Sigmoid colon (tissue), 7 donors: ENCODE results near the gene SLC12A8. TPM values are rescaled to one million over a fixed set of nuclear protein-coding genes. Genes with fewer than 3 reads are reported as not detected.

Source experiments
- DNase-seq: peaks from one replicate; pipeline ENCODE4 v3.0.0-alpha.2; 2019
- H3K27ac ChIP-seq, 4 donors: fragments of 200-600 bp; sonication (generic); one replicate each; pipeline ENCODE4 v1.5.1; 2016 to 2019; ENCODE audit warnings: mild to moderate bottlenecking in 1 of 4
- H3K27me3 ChIP-seq, 3 donors: fragments of 200-600 bp; sonication (generic); one replicate each; pipeline ENCODE4 v1.5.1; 2019; ENCODE audit warnings: mild to moderate bottlenecking in 1 of 3
- H3K36me3 ChIP-seq, 4 donors: fragments of 200-600 bp; sonication (generic); one replicate each; pipeline ENCODE4 v1.5.1; 2016 to 2019
- H3K4me1 ChIP-seq, 4 donors: fragments of 200-600 bp; sonication (generic); one replicate each; pipeline ENCODE4 v1.5.1; 2017 to 2019
- H3K4me3 ChIP-seq, 4 donors: fragments of 200-600 bp; sonication (generic); one replicate each; pipeline ENCODE4 v1.5.1; 2017 to 2019; ENCODE audit warnings: mild to moderate bottlenecking in 2 of 4, moderate library complexity in 1 of 4
- H3K9me3 ChIP-seq, 4 donors: fragments of 200-600 bp in 3 of 4; sonication (generic) in 3 of 4; one replicate each; pipeline versions ENCODE4 v1.5.1 to v1.6.1; 2013 to 2019
- CTCF ChIP-seq, 4 experiments: fragments of 450-650 bp in 3 of 4; fragments of 200-600 bp in 1 of 4; IDR thresholded peaks; one replicate each; pipeline ENCODE4 v1.5.1; 2016 to 2019; ENCODE audit warnings: antibody characterized with exemption in 4 of 4, mild to moderate bottlenecking in 3 of 4, moderate library complexity in 2 of 4
- EP300 ChIP-seq, 4 donors: sonication (generic); formaldehyde crosslinking; IDR thresholded peaks; one replicate each; pipeline ENCODE4 v1.6.1; 2017; ENCODE audit warnings: antibody characterized with exemption in 4 of 4
- POLR2A ChIP-seq, 2 donors: fragments of 450-650 bp; IDR thresholded peaks; one replicate each; pipeline ENCODE4 v1.6.1; 2016; ENCODE audit warnings: antibody characterized with exemption in 2 of 2, mild to moderate bottlenecking in 2 of 2, moderate library complexity in 2 of 2
- POLR2AphosphoS5 ChIP-seq, 4 donors: sonication (generic); formaldehyde crosslinking; IDR thresholded peaks; one replicate each; pipeline ENCODE4 v1.6.1; 2017; ENCODE audit warnings: antibody characterized with exemption in 4 of 4
- WGBS, 2 donors: extraction: QIAGEN DNeasy Blood & Tissue Kit; methylation state at CpG; one replicate each; pipeline ENCODE4 v1.1.7; 2013; 5-methylcytosine and 5-hydroxymethylcytosine counted together
- intact Hi-C: fragments of 100-400 bp; cut with DNase I; formaldehyde crosslinking; loops from one replicate; pipeline ENCODE4 v1.15.1; 2023
- polyA plus RNA-seq, 3 donors: library from polyadenylated mRNA; stranded (reverse); fragments of 200-250 nt; gene quantifications; one replicate each; pipeline ENCODE4 v1.2.3, GENCODE V29; 2013
- total RNA-seq, 4 donors: library from RNA; depleted of rRNA; stranded (reverse); fragments of >200 nt; gene quantifications; one replicate each; pipeline ENCODE4 v1.1.0, GENCODE V29; 2016
- donor health status: healthy with polysubstance abuse.
- donor health status: Bipolar disorder and iron deficiency.
- donor health status: healthy.

SLC12A8 gene
- total and polyA plus RNA-seq, 7 donors = 0.33 to 6.3 (median 1.7) TPM; not detected in 3

- Histone ChIP-seq H3K9me3 (no peaks in the 10 kb centered on the region), H3K4me3 (no peak overlapping the region), H3K4me1 (no peaks in the 10 kb centered on the region), H3K27ac (no peak overlapping the region), H3K36me3 (no peaks in the 10 kb centered on the region), H3K27me3 (no peaks in the 10 kb centered on the region)
- TF ChIP-seq POLR2A (IDR thresholded peaks at IDR 0.05) = no peak
- no peak for TF ChIP-seq EP300 (IDR thresholded peaks at IDR 0.05)
- TF ChIP-seq CTCF (IDR thresholded peaks at IDR 0.05) = no peak
- no peak for TF ChIP-seq POLR2AphosphoS5 (IDR thresholded peaks at IDR 0.05)
- intact Hi-C loops = no loop called here
- 78 to 92% methylated on average over 1 of the region's 1 CpG for WGBS, 2 donors
- no peak for DNase-seq
These were observed 136.1 kb downstream of the SLC12A8 start for GRCh38 chr3:125076464-125076863.

- Histone ChIP-seq H3K36me3 (no peaks in the 10 kb centered on the region), H3K9me3 (no peaks in the 10 kb centered on the region), H3K4me1 (no peaks in the 10 kb centered on the region), H3K27ac (no peak overlapping the region), H3K27me3 (no peaks in the 10 kb centered on the region), H3K4me3 (no peak overlapping the region)
- 66 to 68% methylated on average over 3 of the region's 3 CpGs for WGBS, 2 donors
- DNase-seq = no peak
- TF ChIP-seq CTCF (IDR thresholded peaks at IDR 0.05) = no peak
- intact Hi-C loops = no loop called here
These were observed 136.8 kb downstream of the SLC12A8 start for GRCh38 chr3:125075738-125076137.

DNA sequence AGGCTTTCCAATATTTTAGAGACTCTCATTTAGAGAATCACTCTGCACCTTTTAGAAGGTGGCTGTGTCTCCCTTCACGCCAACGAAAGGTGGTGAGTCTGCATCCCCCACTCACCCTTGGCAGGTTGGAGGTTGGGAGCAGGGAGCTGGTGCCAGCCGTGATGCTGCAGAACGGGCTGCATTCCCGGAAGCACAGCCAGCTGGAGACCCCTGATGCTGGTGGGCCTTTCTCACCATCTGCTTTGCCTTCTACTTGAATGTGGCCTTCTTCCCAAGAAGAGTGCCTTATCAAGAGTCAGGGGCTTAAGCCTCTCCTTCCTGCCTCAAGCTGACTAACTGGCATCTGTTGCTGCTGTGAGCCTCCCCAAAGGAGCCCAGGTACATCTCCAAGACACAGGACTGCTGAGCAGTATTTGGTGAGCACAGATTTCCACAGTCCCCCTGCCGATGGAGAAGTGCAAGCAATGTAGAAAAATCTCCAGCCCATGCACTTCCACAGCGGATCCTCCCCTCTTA lies 139.1 kb downstream of the SLC12A8 start:
- no peaks in the 10 kb centered on the region for H3K36me3 ChIP-seq
- no peak for DNase-seq
- no peak overlapping the region for H3K4me3 ChIP-seq
- 92 to 96% methylated on average over 7 of the region's 7 CpGs for WGBS, 2 donors
- no peaks in the 10 kb centered on the region for H3K27me3 ChIP-seq
- no peak for TF ChIP-seq POLR2A (IDR thresholded peaks at IDR 0.05)
- no peak for TF ChIP-seq POLR2AphosphoS5 (IDR thresholded peaks at IDR 0.05)
- no peak for TF ChIP-seq EP300 (IDR thresholded peaks at IDR 0.05)
- TF ChIP-seq CTCF (IDR thresholded peaks at IDR 0.05) = no peak
- intact Hi-C loops = no loop called here
- H3K9me3 ChIP-seq = no peaks in the 10 kb centered on the region
- H3K27ac ChIP-seq = no peak overlapping the region
- no peaks in the 10 kb centered on the region for H3K4me1 ChIP-seq

- TF ChIP-seq POLR2A (IDR thresholded peaks at IDR 0.05) = no peak
- TF ChIP-seq CTCF (IDR thresholded peaks at IDR 0.05) = no peak
- no peak for TF ChIP-seq EP300 (IDR thresholded peaks at IDR 0.05)
- no peak for TF ChIP-seq POLR2AphosphoS5 (IDR thresholded peaks at IDR 0.05)
- H3K4me1 ChIP-seq = no peaks in the 10 kb centered on the region
- DNase-seq = no peak
- no peak overlapping the region for H3K4me3 ChIP-seq
- H3K27ac ChIP-seq = no peak overlapping the region
- intact Hi-C loops = no loop called here
- no peaks in the 10 kb centered on the region for H3K27me3 ChIP-seq
- no peaks in the 10 kb centered on the region for H3K36me3 ChIP-seq
- 88 to 94% methylated on average over 4 of the region's 4 CpGs for WGBS, 2 donors
- H3K9me3 ChIP-seq = no peaks in the 10 kb centered on the region
These were observed 139.7 kb downstream of the SLC12A8 start for GRCh38 chr3:125072749-125073389.

GRCh38 chr3:125072301-125072700 lies 140.2 kb downstream of the SLC12A8 start:
- Histone ChIP-seq H3K27ac (no peak overlapping the region), H3K4me3 (no peak overlapping the region), H3K27me3 (no peaks in the 10 kb centered on the region), H3K4me1 (peaks cover 0 to 3% (median 0%) of the 10 kb centered on the region in 4 donors), H3K36me3 (no peaks in the 10 kb centered on the region), H3K9me3 (no peaks in the 10 kb centered on the region)
- TF ChIP-seq POLR2A (IDR thresholded peaks at IDR 0.05) (no peak), EP300 (IDR thresholded peaks at IDR 0.05) (no peak), CTCF (IDR thresholded peaks at IDR 0.05) (no peak), POLR2AphosphoS5 (IDR thresholded peaks at IDR 0.05) (no peak)
- no peak for DNase-seq
- intact Hi-C loops = no loop called here
